IMR-90 (cell line): ENCODE measurements around the gene LRRC26. TPM values are rescaled to one million over a fixed set of nuclear protein-coding genes. Genes with fewer than 3 reads are reported as not detected.

Experiments used
- ATAC-seq: fragments of 200-7000 bp; cut with Tn5 transposase; 2 replicates; pipeline ENCODE4 v1.9.1; 2020; ENCODE audit warnings: low read depth, mild to moderate bottlenecking, moderate library complexity
- BruUV-seq: library from RNA; stranded (reverse); fragments of 400-500 nt; replicated peaks from 2 replicates; lab custom pipeline; 2021; lab: Mats Ljungman, UMichigan
- CTCF ChIA-PET: fragments of 300-600 bp; formaldehyde crosslinking; extraction: SDS; loops from one replicate; lab custom pipeline; 2021; ENCODE audit warnings: antibody characterized with exemption; lab: Yijun Ruan, JAX
- POLR2A ChIA-PET: fragments of 300-600 bp; sonication (Branson Sonifier 250); formaldehyde crosslinking; loops from one replicate; lab custom pipeline; 2022; ENCODE audit warnings: antibody characterized with exemption; ENCODE audit not compliant: unreplicated experiment; lab: Charles Lee
- DNase-seq: peaks from one replicate; pipeline ENCODE4 v3.0.0; 2013
- H2AFZ ChIP-seq: replicated peaks from 2 replicates; pipeline ENCODE3; 2013; ENCODE audit warnings: low read length, mild to moderate bottlenecking; ENCODE audit not compliant: poor library complexity
- H2AK5ac ChIP-seq: 2 replicates; pipeline ENCODE4 v1.6.1; 2013; ENCODE audit warnings: low read depth, low read length, inconsistent platforms
- H2AK9ac ChIP-seq: replicated peaks from 2 replicates; pipeline ENCODE3; 2013; ENCODE audit warnings: mild to moderate bottlenecking, low read depth, low read length, moderate library complexity; ENCODE audit not compliant: poor library complexity
- H2BK120ac ChIP-seq: 2 replicates; pipeline ENCODE4 v1.6.1; 2013; ENCODE audit warnings: low read depth, low read length, inconsistent platforms
- H2BK15ac ChIP-seq: 3 replicates; pipeline ENCODE4 v1.6.1; 2013; ENCODE audit warnings: low read depth, low read length, inconsistent platforms
- H2BK20ac ChIP-seq: 2 replicates; pipeline ENCODE4 v1.6.1; 2013; ENCODE audit warnings: low read depth, mild to moderate bottlenecking, inconsistent platforms, low read length, moderate library complexity
- H2BK5ac ChIP-seq: 2 replicates; pipeline ENCODE4 v1.6.1; 2013; ENCODE audit warnings: mild to moderate bottlenecking, low read depth, low read length, inconsistent platforms; ENCODE audit not compliant: poor library complexity, severe bottlenecking
- H3K14ac ChIP-seq: replicated peaks from 2 replicates; pipeline ENCODE4 v1.6.1; 2013; ENCODE audit warnings: low read depth, low read length, inconsistent platforms
- H3K18ac ChIP-seq: 2 replicates; pipeline ENCODE4 v1.6.1; 2013; ENCODE audit warnings: low read depth, low read length, control low read depth
- H3K23ac ChIP-seq: 2 replicates; pipeline ENCODE4 v1.6.1; 2013; ENCODE audit warnings: low read depth, low read length, inconsistent platforms
- H3K27ac ChIP-seq: 2 replicates; pipeline ENCODE4 v1.5.1; 2013; ENCODE audit warnings: mild to moderate bottlenecking, control low read depth, low read length; ENCODE audit not compliant: insufficient read depth
- H3K27me3 ChIP-seq: 2 replicates; pipeline ENCODE4 v1.6.1; 2013; ENCODE audit warnings: low read length; ENCODE audit not compliant: control insufficient read depth, insufficient read depth
- H3K36me3 ChIP-seq: 2 replicates; pipeline ENCODE4 v1.6.1; 2013; ENCODE audit warnings: low read length, mixed read lengths; ENCODE audit not compliant: control insufficient read depth, insufficient read depth
- H3K4ac ChIP-seq: 2 replicates; pipeline ENCODE4 v1.6.1; 2013; ENCODE audit warnings: low read depth, low read length, inconsistent platforms
- H3K4me1 ChIP-seq: 2 replicates; pipeline ENCODE4 v1.6.1; 2013; ENCODE audit warnings: low read length, mixed read lengths; ENCODE audit not compliant: control insufficient read depth, insufficient read depth
- H3K4me2 ChIP-seq: 2 replicates; pipeline ENCODE4 v1.6.1; 2013; ENCODE audit warnings: low read depth, mild to moderate bottlenecking, control low read depth, low read length, moderate library complexity
- H3K4me3 ChIP-seq: 2 replicates; pipeline ENCODE4 v1.5.1; 2013; ENCODE audit warnings: low read depth, mild to moderate bottlenecking, control low read depth, low read length, moderate library complexity; ENCODE audit not compliant: insufficient read depth
- H3K56ac ChIP-seq: 2 replicates; pipeline ENCODE4 v1.6.1; 2013; ENCODE audit warnings: low read length, inconsistent platforms; ENCODE audit not compliant: insufficient read depth; ENCODE audit errors: extremely low read depth
- H3K79me1 ChIP-seq, 2 experiments: 2 replicates each; pipeline ENCODE4 v1.6.1; 2013; ENCODE audit warnings: low read length in 2 of 2, inconsistent platforms in 1 of 2, low read depth in 1 of 2
- H3K9ac ChIP-seq: 2 replicates; pipeline ENCODE4 v1.6.1; 2013; ENCODE audit warnings: low read depth, low read length, control low read depth
- H3K9me1 ChIP-seq: 2 replicates; pipeline ENCODE4 v1.6.1; 2013; ENCODE audit warnings: low read length, inconsistent platforms; ENCODE audit not compliant: insufficient read depth
- H3K9me3 ChIP-seq: 2 replicates; pipeline ENCODE4 v1.6.1; 2013; ENCODE audit warnings: low read length; ENCODE audit not compliant: control insufficient read depth, insufficient read depth
- H4K20me1 ChIP-seq: 2 replicates; pipeline ENCODE4 v1.6.1; 2013; ENCODE audit warnings: low read length, inconsistent platforms; ENCODE audit not compliant: insufficient read depth
- H4K5ac ChIP-seq: 2 replicates; pipeline ENCODE4 v1.6.1; 2013; ENCODE audit warnings: mild to moderate bottlenecking, low read depth, low read length, control low read depth
- H4K8ac ChIP-seq, 2 experiments: 2 replicates each; pipeline ENCODE4 v1.6.1; 2013; ENCODE audit warnings: low read depth in 2 of 2, low read length in 2 of 2, control low read depth in 1 of 2, inconsistent platforms in 1 of 2
- H4K91ac ChIP-seq: 2 replicates; pipeline ENCODE4 v1.6.1; 2013; ENCODE audit warnings: low read depth, low read length, inconsistent platforms; ENCODE audit not compliant: insufficient read depth
- BHLHE40 ChIP-seq: fragments of 150-350 bp; IDR thresholded peaks from 2 replicates; pipeline ENCODE4 v1.6.1; 2016; ENCODE audit warnings: mild to moderate bottlenecking, low read depth, low read length
- CEBPB ChIP-seq: IDR thresholded peaks from 2 replicates; pipeline ENCODE4 v1.6.1; 2012; ENCODE audit warnings: low read depth, low read length, improper control_type of control experiment
- CHD1 ChIP-seq: IDR thresholded peaks from 2 replicates; pipeline ENCODE4 v1.6.1; 2012; ENCODE audit warnings: low read depth, low read length, improper control_type of control experiment
- CTCF ChIP-seq: conservative IDR thresholded peaks from 2 replicates; pipeline ENCODE4 v1.5.1; 2012; ENCODE audit warnings: mild to moderate bottlenecking, low read depth, low read length, improper control_type of control experiment
- ELK1 ChIP-seq: fragments of 150-350 bp; IDR thresholded peaks from 2 replicates; pipeline ENCODE4 v1.6.1; 2016; ENCODE audit warnings: low read depth, mild to moderate bottlenecking, low read length, moderate library complexity, borderline replicate concordance
- FOS ChIP-seq: fragments of 150-350 bp; IDR thresholded peaks from 2 replicates; pipeline ENCODE4 v1.6.1; 2016; ENCODE audit warnings: low read depth, low read length
- MAFK ChIP-seq: IDR thresholded peaks from 2 replicates; pipeline ENCODE4 v1.6.1; 2012; ENCODE audit warnings: low read depth, low read length, improper control_type of control experiment
- MAZ ChIP-seq: IDR thresholded peaks from 2 replicates; pipeline ENCODE4 v1.6.1; 2012; ENCODE audit warnings: low read depth, mild to moderate bottlenecking, low read length, improper control_type of control experiment, moderate library complexity, borderline replicate concordance
- MXI1 ChIP-seq: IDR thresholded peaks from 2 replicates; pipeline ENCODE4 v1.6.1; 2012; ENCODE audit warnings: low read depth, mild to moderate bottlenecking, low read length, moderate library complexity, borderline replicate concordance
- NFE2L2 ChIP-seq: fragments of 150-350 bp; IDR thresholded peaks from 2 replicates; pipeline ENCODE4 v1.6.1; 2016; ENCODE audit warnings: low read depth, mild to moderate bottlenecking, low read length
- POLR2A ChIP-seq: IDR thresholded peaks from 2 replicates; pipeline ENCODE4 v1.6.1; 2012; ENCODE audit warnings: mild to moderate bottlenecking, low read depth, low read length
- RAD21 ChIP-seq: IDR thresholded peaks from 2 replicates; pipeline ENCODE4 v1.6.1; 2012; ENCODE audit warnings: low read length, improper control_type of control experiment
- RCOR1 ChIP-seq: IDR thresholded peaks from 2 replicates; pipeline ENCODE4 v1.6.1; 2012; ENCODE audit warnings: mild to moderate bottlenecking, low read length, improper control_type of control experiment; ENCODE audit not compliant: insufficient replicate concordance
- RFX5 ChIP-seq: IDR thresholded peaks from 2 replicates; pipeline ENCODE4 v1.8.0; 2012; ENCODE audit warnings: low read depth, mild to moderate bottlenecking, low read length, moderate library complexity
- USF2 ChIP-seq: fragments of 150-350 bp; IDR thresholded peaks from 2 replicates; pipeline ENCODE4 v1.6.1; 2017; ENCODE audit warnings: mild to moderate bottlenecking, antibody characterized with exemption, low read length, low read depth
- WGBS, 2 experiments: methylation state at CpG; one replicate each; pipeline versions ENCODE4 v1.1.5 to v1.1.7; 2013; ENCODE audit warnings: missing lambda C conversion rate in 2 of 2; ENCODE audit not compliant: insufficient read length in 1 of 2; ENCODE audit errors: extremely low coverage in 2 of 2; 5-methylcytosine and 5-hydroxymethylcytosine counted together
- dilution Hi-C: fragments of 300-500 bp; cut with HindIII; formaldehyde crosslinking; loops from one replicate; pipeline ENCODE4 v1.14.3; 2018; ENCODE audit warnings: low sequenced_read_pairs; ENCODE audit not compliant: unreplicated experiment
- in situ Hi-C: fragments of 300-500 bp; cut with MboI; formaldehyde crosslinking; loops from 3 replicates; pipeline ENCODE4 v1.14.3; 2019; ENCODE audit warnings: low sequenced_read_pairs, inconsistent platforms, mixed read lengths
- intact Hi-C: fragments of 100-400 bp; cut with micrococcal nuclease; formaldehyde crosslinking; loops from 2 replicates; pipeline ENCODE4 v1.10.0; 2022
- polyA plus RNA-seq, 3 experiments: library from polyadenylated mRNA; depleted of rRNA; stranded (reverse); fragments of >200 nt; gene quantifications; 2 replicates each; pipeline ENCODE4 v1.2.3, GENCODE V29; 2012; ENCODE audit warnings: low replicate concordance in 1 of 3
- total RNA-seq: library from RNA; depleted of rRNA; stranded (reverse); fragments of >200 nt; gene quantifications from 2 replicates; pipeline ENCODE4 v1.2.3, GENCODE V29; 2012

The LRRC26 gene
- total and polyA plus RNA-seq, 2 of the 4 experiments (the other 2 are of a cell fraction) = not detected

GRCh38 chr9:137178201-137178938, 8.5 kb upstream of the LRRC26 start:
- Histone ChIP-seq H3K4me2 (no peak overlapping the region), H3K4me3 (no peak overlapping the region), H3K36me3 (peaks cover 51% of the 10 kb centered on the region), H3K23ac (no peak overlapping the region), H2BK15ac (no peak overlapping the region), H4K8ac (no peak overlapping the region), H3K27me3 (no peaks in the 10 kb centered on the region), H2AK9ac (peak overlapping the region; percentile 71), H3K9ac (no peak overlapping the region), H2AK5ac (no peak overlapping the region), H2BK20ac (no peak overlapping the region), H3K4me1 (no peaks in the 10 kb centered on the region; the same call in 1 of the 2 replicates), H2AFZ (no peak overlapping the region), H3K4ac (no peak overlapping the region; the same call in 1 of the 2 replicates), H2BK5ac (no peak overlapping the region), H4K91ac (no peak overlapping the region), H3K14ac (no peak overlapping the region), H3K9me1 (0 out of 2 replicates have a peak, but pooled peaks cover 2% of the 10 kb centered on the region), H3K79me1 (no peaks in the 10 kb centered on the region), H3K18ac (no peak overlapping the region), H3K9me3 (no peaks in the 10 kb centered on the region), H3K56ac (no peak overlapping the region), H2BK120ac (no peak overlapping the region), H4K20me1 (no peaks in the 10 kb centered on the region; the same call in 1 of the 2 replicates), H4K5ac (no peak overlapping the region), H3K27ac (no peak overlapping the region)
- WGBS, 2 experiments = 92% methylated on average over 15 of the region's 23 CpGs; no CpG with 5 or more reads in 1 of the 2 experiments
- CTCF ChIA-PET = no interaction called here
- dilution Hi-C loops = no loop called here
- no TSS peak for BruUV-seq
- ATAC-seq (no peak), DNase-seq (no peak)
- in situ Hi-C loops = no loop called here
- intact Hi-C loops = no loop called here
- POLR2A ChIA-PET = no interaction called here
- TF ChIP-seq BHLHE40 = no peak
- no peak for TF ChIP-seq MAFK
- TF ChIP-seq NFE2L2 = no peak
- TF ChIP-seq CEBPB = no peak
- no peak for TF ChIP-seq RCOR1
- TF ChIP-seq USF2 = no peak
- TF ChIP-seq CHD1 = no peak
- TF ChIP-seq RAD21 = no peak
- no peak for TF ChIP-seq MAZ
- no peak for TF ChIP-seq POLR2A
- no peak for TF ChIP-seq RFX5
- TF ChIP-seq ELK1 = no peak
- TF ChIP-seq MXI1 = no peak
- no peak for TF ChIP-seq CTCF
- TF ChIP-seq FOS = no peak
